Breast epithelium (tissue), 3 donors: ENCODE measurements around the gene DDR2.

Experiments
- POLR2A ChIP-seq: fragments of 450-650 bp; IDR thresholded peaks from one replicate; pipeline ENCODE4 v1.6.1; 2016; ENCODE audit warnings: antibody characterized with exemption, mild to moderate bottlenecking, moderate library complexity
- POLR2AphosphoS5 ChIP-seq, 3 donors: sonication (generic); formaldehyde crosslinking; IDR thresholded peaks; one replicate each; pipeline ENCODE4 v1.6.1; 2017; ENCODE audit warnings: antibody characterized with exemption in 3 of 3
- TF ChIP-seq, protein P1 (sequence below), 3 donors: fragments of 450-650 bp; IDR thresholded peaks; one replicate each; pipeline ENCODE4 v1.5.1; 2016 to 2017; ENCODE audit warnings: antibody characterized with exemption in 3 of 3, mild to moderate bottlenecking in 3 of 3, moderate library complexity in 3 of 3

DNA sequence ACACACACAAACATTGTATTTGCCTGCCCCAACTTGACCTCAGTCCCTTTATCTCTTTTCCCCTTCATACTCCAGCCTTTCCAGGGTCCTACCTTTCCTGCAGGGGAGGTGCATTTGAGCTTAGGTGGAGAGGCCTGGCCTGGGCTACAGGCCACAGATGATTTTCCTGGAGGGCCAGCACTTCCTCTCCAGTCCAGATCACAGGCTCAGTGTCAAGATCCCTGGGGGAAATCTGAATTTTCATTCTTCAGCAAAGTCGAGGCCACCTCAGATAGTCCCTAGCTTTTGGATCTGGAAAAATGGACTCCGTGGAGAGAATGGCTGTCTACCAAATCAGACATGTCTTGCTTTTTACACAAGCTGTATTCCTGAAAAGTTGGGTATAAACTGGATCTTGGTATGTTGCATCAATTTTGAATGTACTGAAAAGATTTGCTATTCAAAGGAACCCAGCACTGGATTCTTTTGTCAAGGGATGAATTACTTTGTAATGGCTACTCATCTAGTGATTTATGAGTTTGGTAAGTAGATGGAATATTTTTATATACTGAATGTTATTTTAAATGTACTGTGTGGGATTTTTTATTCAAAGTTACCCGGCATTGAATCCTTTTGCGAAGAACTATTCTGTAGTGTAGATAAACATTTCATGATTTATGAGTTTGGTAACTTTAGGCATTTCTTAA is 78.7 kb downstream of the DDR2 start:
- TF ChIP-seq, protein P1, sequence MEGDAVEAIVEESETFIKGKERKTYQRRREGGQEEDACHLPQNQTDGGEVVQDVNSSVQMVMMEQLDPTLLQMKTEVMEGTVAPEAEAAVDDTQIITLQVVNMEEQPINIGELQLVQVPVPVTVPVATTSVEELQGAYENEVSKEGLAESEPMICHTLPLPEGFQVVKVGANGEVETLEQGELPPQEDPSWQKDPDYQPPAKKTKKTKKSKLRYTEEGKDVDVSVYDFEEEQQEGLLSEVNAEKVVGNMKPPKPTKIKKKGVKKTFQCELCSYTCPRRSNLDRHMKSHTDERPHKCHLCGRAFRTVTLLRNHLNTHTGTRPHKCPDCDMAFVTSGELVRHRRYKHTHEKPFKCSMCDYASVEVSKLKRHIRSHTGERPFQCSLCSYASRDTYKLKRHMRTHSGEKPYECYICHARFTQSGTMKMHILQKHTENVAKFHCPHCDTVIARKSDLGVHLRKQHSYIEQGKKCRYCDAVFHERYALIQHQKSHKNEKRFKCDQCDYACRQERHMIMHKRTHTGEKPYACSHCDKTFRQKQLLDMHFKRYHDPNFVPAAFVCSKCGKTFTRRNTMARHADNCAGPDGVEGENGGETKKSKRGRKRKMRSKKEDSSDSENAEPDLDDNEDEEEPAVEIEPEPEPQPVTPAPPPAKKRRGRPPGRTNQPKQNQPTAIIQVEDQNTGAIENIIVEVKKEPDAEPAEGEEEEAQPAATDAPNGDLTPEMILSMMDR (IDR thresholded peaks at IDR 0.05): no peak
- TF ChIP-seq POLR2A: no peak
- TF ChIP-seq POLR2AphosphoS5 (IDR thresholded peaks at IDR 0.05): no peak
